Gastrocnemius medialis (tissue), 4 donors: ENCODE data around the gene KRT14.

ENCODE experiments used
- CTCF ChIP-seq, 5 experiments: fragments of 450-650 bp in 3 of 5; fragments of 200-600 bp in 2 of 5; sonication (generic) in 2 of 5; IDR thresholded peaks in 4 of 5; conservative IDR thresholded peaks in 1 of 5; 1 replicate in 4 of 5; 2 replicates in 1 of 5; pipeline ENCODE4 v1.5.1; 2016 to 2019; ENCODE audit warnings: antibody characterized with exemption in 5 of 5, mild to moderate bottlenecking in 3 of 5, moderate library complexity in 3 of 5
- POLR2A ChIP-seq, 2 donors: fragments of 450-650 bp; IDR thresholded peaks; one replicate each; pipeline ENCODE4 v1.6.1; 2017; ENCODE audit warnings: antibody characterized with exemption in 2 of 2, mild to moderate bottlenecking in 2 of 2, moderate library complexity in 2 of 2

GRCh38 chr17:41634639-41635038, 47.9 kb upstream of the KRT14 start:
- TF ChIP-seq POLR2A (IDR thresholded peaks at IDR 0.05) = no peak
- no peak for TF ChIP-seq CTCF (IDR thresholded peaks at IDR 0.05 in 4 of 5, conservative IDR thresholded peaks at IDR 0.05 in 1 of 5)
